ENCODE results near the gene SLC35E1.

SLC35E1 gene

DNA sequence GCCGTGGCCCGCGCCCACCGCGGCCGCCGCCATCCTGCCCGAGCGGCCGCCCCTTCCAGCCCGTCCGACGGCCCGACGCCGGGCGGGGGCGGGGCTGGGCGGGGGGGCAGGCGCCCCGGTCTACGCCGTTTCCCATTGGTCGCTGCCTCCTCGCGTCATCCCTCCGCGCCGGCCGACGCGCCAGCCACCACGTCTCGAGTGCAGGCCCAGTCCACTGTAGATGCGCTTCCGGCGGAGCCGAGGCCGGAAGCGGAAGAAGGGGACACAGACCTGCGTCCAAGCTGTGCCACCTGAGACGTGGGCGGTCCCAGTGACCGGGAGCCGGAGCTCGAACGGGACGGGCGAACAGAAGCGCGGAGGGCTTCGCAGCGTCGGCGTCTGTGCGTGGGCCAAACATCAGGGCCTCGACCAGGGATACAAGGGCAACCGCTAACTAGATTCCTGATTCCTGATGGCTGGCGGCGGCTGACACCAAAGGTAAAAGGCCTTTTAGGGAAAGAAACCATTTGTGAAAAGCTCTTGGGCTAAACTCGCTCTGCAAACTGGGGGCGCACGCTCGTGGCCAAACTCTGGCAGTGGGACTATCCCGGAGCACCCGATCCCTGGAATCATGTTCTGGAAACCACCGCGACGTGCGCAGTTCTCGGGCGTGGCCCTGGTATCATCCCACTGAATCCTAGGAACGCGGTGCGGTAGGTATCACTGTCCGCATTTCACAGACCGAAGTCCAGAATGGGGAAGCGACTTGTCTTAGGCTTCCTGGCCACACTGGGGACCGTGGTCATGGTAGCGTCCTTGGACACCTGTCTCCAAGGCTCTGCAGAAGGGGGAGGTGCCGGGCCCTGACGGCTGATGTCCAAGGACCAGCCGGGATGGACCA lies at the start of gene SLC35E1:
SLC35E1 (minus strand) TSS at position 84 of the 880 bp plus-strand sequence; CDS start at position 33, 51 bp downstream.
- peaks cover 90% of the 10 kb centered on the region for H3K36me3 Mint-ChIP-seq (ENCODE audit: low read depth)
- H3K9me3 Mint-ChIP-seq: no peaks in the 10 kb centered on the region
- H3K4me1 Mint-ChIP-seq (ENCODE audit: low read depth): peaks cover 52% of the 10 kb centered on the region
- intact Hi-C loops (cut with micrococcal nuclease): loop anchor here (1.0 to 5.0 kb wide), 3 partner anchors 12 to 55 kb away; partner anchors contain the start of genes CHERP and MED26
- peak within 1 kb of the TSS; percentile 93 for H3K27ac Mint-ChIP-seq
- H3K4me3 Mint-ChIP-seq: peak within 1 kb of the TSS; percentile 94
- H3K27me3 Mint-ChIP-seq: no peaks in the 10 kb centered on the region

DNA sequence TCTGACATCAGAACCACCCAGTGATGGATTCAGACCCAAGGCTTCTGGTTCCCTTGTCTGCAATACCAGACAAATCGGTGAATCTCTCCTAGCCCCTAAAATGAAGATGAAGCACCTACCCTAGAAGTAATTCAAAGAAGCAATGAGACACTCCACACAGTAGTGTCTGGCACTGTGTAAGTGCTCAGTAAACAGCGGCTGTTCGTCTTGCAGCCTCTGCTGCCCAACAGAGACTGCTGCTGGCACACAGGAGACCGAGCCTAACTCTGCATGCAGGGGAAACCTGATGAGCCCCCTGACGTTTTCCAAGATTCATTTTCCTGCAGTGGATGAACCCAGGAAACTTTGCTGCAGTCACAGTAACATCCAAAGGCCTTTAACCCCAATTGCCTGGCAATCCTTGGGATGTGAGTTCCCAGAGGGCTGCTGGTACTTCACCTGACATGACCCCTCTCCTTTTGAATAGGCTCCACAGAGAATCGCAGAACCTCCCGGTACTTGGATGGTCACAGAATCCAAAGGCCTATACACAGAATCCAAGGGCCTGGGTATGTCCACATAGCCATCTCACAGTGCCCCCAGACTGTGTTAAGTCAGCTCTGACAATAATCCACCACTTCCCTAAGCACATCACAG lies 49.1 kb upstream of the SLC35E1 start:
- H3K4me1 Mint-ChIP-seq (ENCODE audit: low read depth): peaks cover 84% of the 10 kb centered on the region

DNA sequence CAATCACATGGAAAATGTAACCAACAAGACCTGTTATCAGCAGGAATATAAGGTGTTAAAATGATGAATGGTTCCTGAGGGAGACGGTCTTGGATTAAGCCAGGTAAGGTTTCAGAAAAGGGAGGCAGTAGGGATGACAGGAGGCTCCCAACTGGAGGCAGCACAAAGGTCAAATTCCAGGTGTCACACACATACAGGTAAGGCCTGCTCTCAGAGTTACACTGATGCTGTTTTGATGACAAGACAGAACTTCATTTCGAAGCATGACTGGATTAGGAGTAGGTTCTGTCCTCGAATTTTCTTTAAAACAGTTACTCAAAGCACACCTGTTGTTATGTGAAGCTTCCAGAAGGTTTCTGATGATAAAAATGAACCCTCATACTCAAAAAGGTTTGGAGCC lies 48.4 kb upstream of the SLC35E1 start:
- H3K4me3 Mint-ChIP-seq: no peak overlapping the region
- H3K9me3 Mint-ChIP-seq: no peaks in the 10 kb centered on the region
- peaks cover 84% of the 10 kb centered on the region for H3K4me1 Mint-ChIP-seq (ENCODE audit: low read depth)
- no peak overlapping the region for H3K27ac Mint-ChIP-seq
- no peaks in the 10 kb centered on the region for H3K27me3 Mint-ChIP-seq
- intact Hi-C loops (cut with micrococcal nuclease): no loop called here
- peaks cover 37% of the 10 kb centered on the region for H3K36me3 Mint-ChIP-seq (ENCODE audit: low read depth)

More for the DNA sequence above, 49.1 kb upstream of the SLC35E1 start:
- Mint-ChIP-seq H3K27ac (no peak overlapping the region), H3K27me3 (no peaks in the 10 kb centered on the region), H3K9me3 (no peaks in the 10 kb centered on the region), H3K36me3 (ENCODE audit: low read depth) (peaks cover 41% of the 10 kb centered on the region), H3K4me3 (no peak overlapping the region)
- intact Hi-C loops (cut with micrococcal nuclease): no loop called here

DNA sequence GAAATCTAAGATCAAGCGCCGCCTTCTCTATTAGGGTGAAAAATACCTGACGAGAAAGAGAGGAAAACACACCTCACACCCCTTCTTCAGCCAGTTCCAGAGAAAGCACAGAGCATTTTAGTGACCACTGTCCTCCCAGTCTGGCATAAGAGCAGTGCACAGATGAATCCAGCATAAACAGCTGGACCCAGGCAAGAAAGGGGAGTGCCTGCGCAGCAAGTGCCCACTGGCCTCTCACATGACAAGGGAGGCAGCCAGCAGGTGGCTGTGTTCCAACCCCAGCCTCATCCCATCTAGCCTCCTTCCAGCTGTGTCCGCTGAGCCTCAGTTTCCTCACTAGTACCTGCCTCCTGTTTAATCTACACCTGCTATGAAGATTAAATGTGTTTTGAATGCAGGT lies 47.8 kb upstream of the SLC35E1 start:
- no peak overlapping the region for H3K27ac Mint-ChIP-seq
- H3K9me3 Mint-ChIP-seq: no peaks in the 10 kb centered on the region
- H3K4me1 Mint-ChIP-seq (ENCODE audit: low read depth): peaks cover 84% of the 10 kb centered on the region
- intact Hi-C loops (cut with micrococcal nuclease): no loop called here
- H3K27me3 Mint-ChIP-seq: no peaks in the 10 kb centered on the region
- H3K4me3 Mint-ChIP-seq: no peak overlapping the region
- H3K36me3 Mint-ChIP-seq (ENCODE audit: low read depth): peaks cover 32% of the 10 kb centered on the region

DNA sequence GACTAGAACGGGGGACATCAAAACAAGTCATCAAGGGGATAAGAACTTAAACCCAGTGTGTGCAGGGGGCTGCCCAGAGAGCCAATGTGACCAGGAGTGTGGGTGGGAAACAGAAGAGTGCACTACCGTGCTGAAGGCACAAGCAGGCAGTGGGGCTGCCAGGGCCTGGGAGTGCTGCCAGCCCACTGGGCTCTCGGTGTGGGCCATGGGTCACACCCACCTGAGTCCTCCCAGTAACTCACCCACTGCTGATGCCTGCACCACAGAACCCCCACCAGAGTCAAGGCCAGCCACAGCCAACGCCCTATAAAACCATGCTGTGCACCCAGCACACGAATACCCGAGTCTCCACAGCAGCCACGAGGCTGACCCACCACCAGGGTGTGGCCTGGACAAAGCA lies 47.2 kb upstream of the SLC35E1 start:
- no peaks in the 10 kb centered on the region for H3K9me3 Mint-ChIP-seq
- peaks cover 88% of the 10 kb centered on the region for H3K4me1 Mint-ChIP-seq (ENCODE audit: low read depth)
- H3K27me3 Mint-ChIP-seq: no peaks in the 10 kb centered on the region
- peaks cover 26% of the 10 kb centered on the region for H3K36me3 Mint-ChIP-seq (ENCODE audit: low read depth)
- H3K27ac Mint-ChIP-seq: no peak overlapping the region
- no peak overlapping the region for H3K4me3 Mint-ChIP-seq
- intact Hi-C loops (cut with micrococcal nuclease): no loop called here

DNA sequence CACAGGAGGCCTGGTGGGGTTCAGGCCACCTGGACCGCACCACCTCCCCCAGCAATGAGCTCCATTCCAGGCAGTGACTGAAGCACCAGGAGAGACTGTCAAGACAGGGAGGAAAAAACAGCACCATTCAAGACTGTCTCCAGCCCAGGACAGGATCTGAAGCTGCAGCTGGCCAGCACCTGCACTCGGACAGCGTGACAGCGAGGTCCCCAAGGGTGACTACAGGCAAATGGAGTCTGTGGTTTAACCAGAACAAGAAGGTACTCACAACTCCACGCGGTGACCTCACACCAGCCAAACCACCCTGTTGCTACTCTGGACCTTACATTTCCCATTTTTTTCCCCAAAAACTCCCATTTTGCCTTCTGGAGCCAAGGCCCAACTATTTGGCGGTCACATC lies 46.0 kb upstream of the SLC35E1 start:
- H3K9me3 Mint-ChIP-seq: no peaks in the 10 kb centered on the region
- no peaks in the 10 kb centered on the region for H3K27me3 Mint-ChIP-seq
- H3K27ac Mint-ChIP-seq: no peak overlapping the region
- peaks cover 91% of the 10 kb centered on the region for H3K4me1 Mint-ChIP-seq (ENCODE audit: low read depth)
- H3K4me3 Mint-ChIP-seq: no peak overlapping the region
- peaks cover 14% of the 10 kb centered on the region for H3K36me3 Mint-ChIP-seq (ENCODE audit: low read depth)
- intact Hi-C loops (cut with micrococcal nuclease): no loop called here

DNA sequence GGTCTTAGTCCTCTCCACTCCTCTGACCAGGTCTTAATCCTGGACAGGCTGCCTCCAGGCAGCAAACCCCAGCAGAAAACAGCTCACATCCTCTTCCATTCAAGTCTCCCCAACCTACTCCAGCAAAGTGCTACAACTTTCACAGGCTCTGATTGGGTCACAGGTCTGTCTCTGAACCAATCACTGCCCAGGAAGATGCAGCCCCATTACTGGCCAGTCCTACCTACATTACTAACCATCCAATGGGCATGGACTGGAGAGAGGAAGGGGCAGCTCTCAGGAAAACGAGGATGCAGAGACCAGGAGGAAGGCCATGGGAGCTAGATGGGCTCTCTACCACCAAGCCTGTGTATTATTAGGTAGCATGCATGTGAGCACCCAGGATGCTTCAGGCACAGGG lies 43.6 kb upstream of the SLC35E1 start:
- Mint-ChIP-seq H3K27me3 (no peaks in the 10 kb centered on the region), H3K9me3 (no peaks in the 10 kb centered on the region), H3K27ac (no peak overlapping the region), H3K36me3 (ENCODE audit: low read depth) (peaks cover 13% of the 10 kb centered on the region), H3K4me1 (ENCODE audit: low read depth) (peaks cover 96% of the 10 kb centered on the region), H3K4me3 (no peak overlapping the region)
- intact Hi-C loops (cut with micrococcal nuclease): no loop called here

DNA sequence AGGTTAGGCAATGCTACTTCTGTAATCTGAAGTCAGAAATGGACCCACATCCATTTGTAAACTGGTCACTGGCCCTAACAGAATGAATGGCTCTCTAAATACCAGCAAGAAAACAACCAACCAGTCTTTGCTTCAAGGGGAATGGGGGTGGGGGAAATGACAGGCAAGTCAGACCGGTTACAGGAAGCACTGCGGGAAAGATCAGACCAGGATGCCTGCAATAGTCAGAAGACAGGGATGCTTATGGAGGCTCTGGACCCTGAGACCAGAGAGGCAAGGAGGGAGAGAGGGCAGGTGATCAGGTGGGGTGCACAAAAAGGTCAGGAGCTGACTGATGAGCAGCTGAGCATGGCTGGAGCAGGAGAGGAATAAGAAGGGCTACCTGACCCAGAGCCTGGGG lies 42.7 kb upstream of the SLC35E1 start:
- intact Hi-C loops (cut with micrococcal nuclease): no loop called here
- H3K27ac Mint-ChIP-seq: no peak overlapping the region
- no peaks in the 10 kb centered on the region for H3K9me3 Mint-ChIP-seq
- H3K4me3 Mint-ChIP-seq: no peak overlapping the region
- H3K27me3 Mint-ChIP-seq: no peaks in the 10 kb centered on the region
- H3K4me1 Mint-ChIP-seq (ENCODE audit: low read depth): peaks cover 92% of the 10 kb centered on the region
- peaks cover 15% of the 10 kb centered on the region for H3K36me3 Mint-ChIP-seq (ENCODE audit: low read depth)

DNA sequence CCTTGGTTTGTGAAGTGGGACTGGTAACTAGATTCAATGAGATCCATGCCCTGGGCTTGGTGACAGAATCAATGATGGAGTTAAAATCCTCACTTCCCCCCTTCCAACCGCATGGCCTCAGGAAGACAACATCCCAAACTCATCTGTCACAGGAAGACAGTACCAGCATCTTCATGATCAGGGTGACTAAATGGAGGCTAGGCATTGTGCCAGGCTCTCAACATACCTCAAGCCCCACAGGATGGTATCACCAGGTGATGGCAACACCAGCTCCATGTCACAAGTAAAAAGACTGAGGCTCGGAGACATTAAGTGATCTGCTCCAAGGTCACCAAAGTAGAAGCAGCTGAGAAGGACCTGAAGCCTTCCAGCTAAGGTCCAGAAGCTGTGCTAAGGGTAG lies 41.6 kb upstream of the SLC35E1 start:
- intact Hi-C loops (cut with micrococcal nuclease): no loop called here
- H3K9me3 Mint-ChIP-seq: no peaks in the 10 kb centered on the region
- H3K36me3 Mint-ChIP-seq (ENCODE audit: low read depth): peaks cover 15% of the 10 kb centered on the region
- no peaks in the 10 kb centered on the region for H3K27me3 Mint-ChIP-seq
- no peak overlapping the region for H3K4me3 Mint-ChIP-seq
- peaks cover 83% of the 10 kb centered on the region for H3K4me1 Mint-ChIP-seq (ENCODE audit: low read depth)
- peak overlapping the region; percentile 35 for H3K27ac Mint-ChIP-seq

DNA sequence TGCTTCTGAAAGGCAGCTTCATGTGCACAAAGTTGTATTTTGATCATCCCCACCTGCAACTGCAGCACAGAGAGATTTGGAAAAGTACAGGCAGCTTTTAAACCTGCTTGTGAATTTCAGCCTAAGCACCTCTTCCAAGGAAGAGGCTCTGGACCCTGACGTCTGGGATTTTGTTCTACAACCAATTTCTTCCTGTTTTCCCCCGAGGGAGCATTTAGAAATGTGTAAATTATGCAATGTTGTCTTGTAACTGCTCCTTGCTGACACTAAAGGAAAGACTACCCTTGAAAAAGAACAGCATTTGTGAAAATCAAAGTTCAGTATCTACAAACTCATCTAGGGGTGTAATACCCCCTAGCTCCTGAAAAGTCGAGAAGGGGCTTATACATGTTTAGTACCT lies 40.4 kb upstream of the SLC35E1 start:
- Mint-ChIP-seq H3K36me3 (ENCODE audit: low read depth) (peaks cover 6% of the 10 kb centered on the region), H3K27ac (no peak overlapping the region), H3K9me3 (no peaks in the 10 kb centered on the region), H3K4me3 (no peak overlapping the region), H3K27me3 (no peaks in the 10 kb centered on the region), H3K4me1 (ENCODE audit: low read depth) (peaks cover 85% of the 10 kb centered on the region)
- intact Hi-C loops (cut with micrococcal nuclease): no loop called here

DNA sequence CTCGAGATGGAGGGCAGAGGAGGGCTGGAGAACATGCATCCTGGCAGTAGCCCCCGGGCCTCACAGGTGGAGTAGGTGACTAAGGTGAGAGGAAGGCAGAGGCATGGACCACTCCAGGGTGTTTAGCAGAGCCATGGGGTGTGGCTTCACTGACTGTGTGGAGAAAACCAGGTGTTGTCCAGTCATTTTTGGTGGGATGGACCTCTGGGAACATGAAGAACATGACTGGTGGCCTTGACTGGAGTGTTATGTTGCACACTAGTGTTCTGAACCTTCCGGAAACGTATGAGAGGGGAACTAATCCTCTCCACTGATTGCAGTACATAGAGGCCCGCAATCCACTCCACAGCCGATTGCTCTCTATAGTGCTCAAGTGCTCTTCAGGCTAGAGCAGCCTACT lies 38.9 kb upstream of the SLC35E1 start:
- Mint-ChIP-seq H3K4me3 (no peak overlapping the region), H3K9me3 (no peaks in the 10 kb centered on the region), H3K36me3 (ENCODE audit: low read depth) (peaks cover 6% of the 10 kb centered on the region), H3K27me3 (no peaks in the 10 kb centered on the region), H3K4me1 (ENCODE audit: low read depth) (peaks cover 76% of the 10 kb centered on the region), H3K27ac (no peak overlapping the region)
- intact Hi-C loops (cut with micrococcal nuclease): no loop called here

DNA sequence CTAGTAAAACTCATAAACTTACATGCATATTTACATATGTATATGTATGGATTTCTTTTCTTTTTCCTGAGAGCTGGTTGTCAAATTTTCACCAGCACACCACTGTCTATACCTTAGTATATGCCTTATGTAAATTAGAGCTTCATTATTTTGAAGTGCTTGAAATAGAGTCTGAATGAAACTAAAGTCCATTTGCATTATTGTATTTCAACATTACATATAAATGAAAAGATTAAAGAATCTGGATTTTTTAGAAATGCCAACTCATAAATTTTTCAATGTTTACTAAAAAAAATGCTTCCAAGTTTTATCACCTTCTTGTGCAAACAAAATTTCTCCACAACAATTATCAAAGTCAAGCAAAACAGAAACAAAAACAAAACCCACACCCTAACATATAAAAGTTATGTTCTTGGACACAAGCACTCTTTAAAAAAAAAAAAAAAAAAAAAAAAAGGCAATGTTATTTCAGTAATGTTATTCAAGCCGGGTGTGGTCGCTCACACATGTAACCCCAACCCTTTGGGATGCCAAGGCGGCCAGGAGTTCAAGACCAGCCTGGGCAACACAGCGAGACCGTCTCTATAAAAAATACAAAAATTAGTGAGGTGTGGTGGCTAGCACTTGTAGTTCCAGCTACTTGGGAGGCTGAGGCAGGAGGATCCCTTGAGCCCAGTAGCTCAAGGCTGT lies 37.4 kb upstream of the SLC35E1 start:
- no peaks in the 10 kb centered on the region for H3K27me3 Mint-ChIP-seq
- H3K9me3 Mint-ChIP-seq: no peaks in the 10 kb centered on the region
- peaks cover 16% of the 10 kb centered on the region for H3K36me3 Mint-ChIP-seq (ENCODE audit: low read depth)
- H3K4me3 Mint-ChIP-seq: no peak overlapping the region
- no peak overlapping the region for H3K27ac Mint-ChIP-seq
- intact Hi-C loops (cut with micrococcal nuclease): no loop called here
- peaks cover 72% of the 10 kb centered on the region for H3K4me1 Mint-ChIP-seq (ENCODE audit: low read depth)

DNA sequence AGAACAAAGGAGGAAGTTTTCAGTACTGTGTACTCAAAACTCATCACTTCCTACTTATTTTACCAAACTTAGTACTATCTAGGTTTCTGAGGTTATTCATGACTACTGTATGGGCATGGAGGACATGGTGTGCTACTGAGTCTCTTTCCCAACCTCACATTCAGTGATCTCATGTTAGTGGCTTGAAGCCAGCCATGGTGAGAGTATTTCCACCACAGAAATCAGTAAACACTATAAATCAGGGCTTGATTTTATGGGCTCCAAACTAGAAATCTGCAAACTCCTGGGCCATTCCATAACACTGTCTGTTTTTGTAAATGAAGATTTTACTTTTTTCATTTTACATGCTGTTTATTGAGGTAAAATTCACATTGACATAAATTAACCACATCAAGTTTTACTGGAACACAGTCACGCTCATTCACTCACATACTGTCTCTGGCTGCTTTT lies 36.1 kb upstream of the SLC35E1 start:
- intact Hi-C loops (cut with micrococcal nuclease): no loop called here
- Mint-ChIP-seq H3K36me3 (ENCODE audit: low read depth) (peaks cover 16% of the 10 kb centered on the region), H3K27ac (peak overlapping the region; percentile 35), H3K9me3 (no peaks in the 10 kb centered on the region), H3K4me3 (no peak overlapping the region), H3K27me3 (no peaks in the 10 kb centered on the region), H3K4me1 (ENCODE audit: low read depth) (peaks cover 58% of the 10 kb centered on the region)

DNA sequence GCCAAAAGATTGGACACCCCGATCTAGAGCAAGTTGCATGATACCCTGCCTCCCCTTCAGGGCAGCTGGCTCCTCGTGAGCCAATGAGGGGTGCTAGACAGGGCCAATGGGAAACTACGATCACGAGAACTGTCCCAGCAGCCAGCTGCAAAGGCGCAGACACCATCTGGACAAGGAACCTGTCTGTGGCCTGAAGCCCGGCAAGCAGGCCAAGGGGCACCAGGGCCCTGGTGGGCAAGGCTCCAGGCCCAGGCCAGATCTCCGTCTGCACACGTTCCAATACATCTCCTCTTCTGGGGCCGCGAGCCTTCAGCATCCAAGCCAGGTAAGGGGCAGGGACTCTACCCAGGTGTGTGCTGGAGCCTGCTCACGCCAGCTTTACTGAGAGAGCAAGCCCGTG lies 35.6 kb upstream of the SLC35E1 start:
- Mint-ChIP-seq H3K9me3 (no peaks in the 10 kb centered on the region), H3K27ac (peak overlapping the region; percentile 35), H3K4me1 (ENCODE audit: low read depth) (peaks cover 53% of the 10 kb centered on the region), H3K4me3 (no peak overlapping the region), H3K36me3 (ENCODE audit: low read depth) (peaks cover 16% of the 10 kb centered on the region), H3K27me3 (no peaks in the 10 kb centered on the region)
- intact Hi-C loops (cut with micrococcal nuclease): no loop called here

All from dendritic cell treated with granulocyte-macrophage colony-stimulating factor and Interleukin-4, amounts not matched to agents 40 ng/mL and 50 ng/mL, for 4 days (primary cell).